HG03565 (cell line): Measurements from ENCODE around the gene MRS2.
"Not testable (repeated sequence)": the region's sequence is repeated elsewhere in the genome, so short reads cannot be mapped to it uniquely, and the experiment has no call there.

Source experiments
- ATAC-seq: cut with Tn5 transposase; IDR thresholded peaks from one replicate; pipeline ENCODE4 v1.9.1; 2021; ENCODE audit warnings: mild to moderate bottlenecking, moderate library complexity; ENCODE audit not compliant: unreplicated experiment

Gene MRS2

DNA sequence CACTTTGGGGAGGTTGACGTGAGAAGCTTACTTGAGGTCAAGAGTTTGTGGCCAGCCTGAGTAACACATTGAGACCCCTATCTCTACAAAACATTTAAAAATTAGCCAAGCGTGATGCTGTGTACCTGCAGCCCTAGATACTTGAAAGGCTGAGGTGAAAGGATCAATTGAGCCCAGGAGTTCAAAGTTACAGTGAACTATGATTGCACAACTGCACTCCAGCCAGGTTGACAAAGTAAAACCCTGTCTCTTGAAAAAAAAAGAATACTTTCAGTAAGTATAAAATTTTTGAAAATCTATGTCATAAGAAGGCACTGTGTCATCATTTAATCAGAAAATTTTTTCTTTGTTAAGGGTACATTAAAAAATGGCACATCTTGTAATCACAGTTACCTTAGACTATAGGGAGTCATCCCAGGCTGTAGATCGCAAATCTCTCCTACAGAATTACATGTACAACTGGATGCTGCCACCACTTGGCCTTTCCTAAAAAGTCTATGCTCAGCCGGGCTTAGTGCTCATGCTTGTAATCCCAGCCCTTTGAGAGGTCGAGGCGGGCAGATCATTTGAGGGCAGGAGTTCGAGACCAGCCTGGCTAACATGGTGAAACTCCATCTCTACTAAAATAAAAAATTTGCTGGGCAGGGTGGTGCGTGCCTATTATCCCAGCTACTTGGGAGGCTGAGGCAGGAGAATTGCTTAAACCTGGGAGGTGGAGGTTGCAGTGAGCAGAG is 17.0 kb upstream of the MRS2 start:
- ATAC-seq = no peak

DNA sequence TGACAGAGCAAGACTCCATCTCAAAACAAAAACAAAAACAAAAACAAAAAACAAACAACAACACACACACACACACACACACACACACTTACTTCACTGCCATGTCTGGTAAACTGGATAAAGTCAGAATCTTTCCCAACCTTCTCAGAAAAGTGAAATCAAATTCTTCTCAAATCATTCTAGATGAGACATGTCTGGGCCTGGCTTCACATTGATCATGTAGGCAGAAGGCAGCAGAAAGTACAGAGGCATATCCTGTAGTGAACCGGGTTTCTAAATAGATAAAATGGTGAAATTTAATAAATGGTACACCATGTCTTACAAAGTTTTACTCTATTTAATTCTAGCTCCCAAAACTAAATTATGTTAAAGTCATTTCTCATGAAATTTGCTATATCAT is 14.9 kb upstream of the MRS2 start:
- ATAC-seq = no peak

- ATAC-seq = no peak
These were observed 11.5 kb upstream of the MRS2 start for GRCh38 chr6:24391208-24391607.

- ATAC-seq = peak; percentile 95
These were observed 10.9 kb upstream of the MRS2 start for GRCh38 chr6:24391756-24392405.

- no peak for ATAC-seq
These were observed 8.5 kb upstream of the MRS2 start for GRCh38 chr6:24394061-24394779.

DNA sequence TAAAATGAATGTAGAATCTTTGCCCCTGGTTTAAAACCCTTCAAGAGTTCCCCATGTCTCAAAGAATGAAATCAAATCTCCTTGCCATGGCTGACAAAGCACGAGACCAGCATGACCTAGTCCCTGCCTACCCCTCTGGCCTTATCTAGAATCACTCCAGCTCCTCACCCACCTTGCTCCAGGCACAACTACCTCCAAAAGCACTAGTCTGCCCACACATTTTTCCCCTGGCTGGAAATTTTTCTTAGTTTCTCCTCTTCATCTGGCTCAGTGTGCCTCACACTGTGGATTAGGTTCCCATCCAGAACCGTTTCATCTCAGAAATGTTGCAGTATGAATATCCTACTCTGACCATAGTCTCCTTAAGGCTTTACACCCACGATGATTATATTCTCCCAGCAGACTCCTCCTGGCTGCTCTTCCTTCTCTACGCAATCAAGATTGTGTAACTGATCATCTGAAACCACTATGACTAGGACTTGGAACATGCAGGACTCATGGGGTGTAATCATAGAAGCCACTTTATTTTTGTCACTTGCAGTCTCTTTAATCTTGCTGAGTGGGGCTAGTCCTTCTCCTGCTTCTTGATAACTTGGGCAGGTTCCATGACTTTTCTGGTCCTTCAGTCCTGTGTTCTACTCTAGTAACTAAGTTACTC is 7.8 kb upstream of the MRS2 start:
- ATAC-seq = no peak

DNA sequence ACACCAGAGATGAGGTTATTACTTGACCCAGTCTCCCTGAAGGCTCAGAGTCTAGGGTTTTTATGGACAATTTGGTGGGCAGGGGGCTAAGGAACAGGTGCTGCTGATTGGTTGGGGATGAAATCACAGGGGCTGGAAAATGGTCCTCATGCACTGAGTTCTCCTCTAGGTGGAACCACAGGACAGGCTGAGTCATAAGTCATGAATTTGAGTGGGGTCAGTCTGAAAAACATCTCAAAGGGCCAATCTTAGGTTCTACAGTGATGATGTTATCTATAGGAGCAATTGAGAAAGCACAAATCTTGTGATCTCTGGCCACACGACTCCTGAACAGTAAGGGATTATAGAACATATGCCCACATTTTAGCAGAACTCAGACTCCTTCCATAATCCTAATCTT is 5.9 kb upstream of the MRS2 start:
- ATAC-seq = no peak

DNA sequence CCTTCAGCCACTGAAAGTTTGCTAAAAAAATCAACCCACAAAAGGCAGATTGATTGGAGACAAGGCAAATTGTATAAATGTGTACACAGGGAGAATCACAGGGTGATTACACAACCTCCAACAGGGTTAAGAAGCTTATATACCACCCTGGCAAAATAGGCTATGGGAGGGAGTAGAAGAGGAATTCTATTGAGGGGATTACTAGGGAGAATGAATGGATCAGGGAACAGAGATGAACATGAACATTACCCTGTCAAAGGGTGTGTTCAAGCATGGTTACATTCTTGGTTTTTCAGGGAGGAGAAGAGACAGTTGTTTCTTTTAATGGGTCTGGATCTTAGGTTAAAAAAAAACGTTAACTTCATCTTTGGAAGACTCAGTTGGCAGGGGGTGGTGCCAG is 5.1 kb upstream of the MRS2 start:
- ATAC-seq = no peak

DNA sequence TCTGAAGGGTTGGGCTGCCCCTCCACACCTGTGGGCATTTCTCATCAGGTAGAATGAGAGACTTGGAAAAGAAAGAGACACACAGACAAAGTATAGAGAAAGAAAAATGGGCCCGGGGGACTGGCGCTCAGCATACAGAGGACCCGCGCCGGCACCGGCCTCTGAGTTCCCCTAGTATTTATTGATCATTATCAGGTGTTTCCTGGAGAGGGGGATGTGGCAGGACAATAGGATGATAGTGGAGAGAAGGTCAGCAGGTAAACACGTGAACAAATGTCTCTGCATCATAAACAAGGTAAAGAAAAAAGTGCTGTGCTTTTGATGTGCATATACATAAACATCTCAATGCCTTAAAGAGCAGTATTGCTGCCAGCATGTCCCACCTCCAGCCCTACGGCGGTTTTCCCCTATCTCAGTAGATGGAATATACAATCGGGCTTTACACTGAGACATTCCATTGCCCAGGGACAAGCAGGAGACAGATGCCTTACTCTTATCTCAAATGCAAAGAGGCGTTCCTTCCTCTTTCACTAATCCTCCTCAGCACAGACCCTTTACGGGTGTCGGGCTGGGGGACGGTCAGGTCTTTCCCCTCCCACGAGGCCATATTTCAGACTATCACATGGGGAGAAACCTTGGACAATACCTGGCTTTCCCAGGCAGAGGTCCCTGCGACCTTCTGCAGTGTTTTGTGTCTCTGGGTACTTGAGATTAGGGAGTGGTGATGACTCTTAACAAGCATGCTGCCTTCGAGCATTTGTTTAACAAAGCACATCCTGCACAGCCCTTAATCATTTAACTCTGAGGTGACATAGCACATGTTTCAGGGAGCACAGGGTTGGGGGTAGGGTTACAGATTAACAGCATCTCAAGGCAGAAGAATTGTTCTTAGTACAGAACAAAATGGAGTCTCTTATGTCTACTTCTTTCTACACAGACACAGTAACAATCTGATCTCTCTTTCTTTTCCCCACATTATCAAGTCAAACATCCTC is 2.4 kb upstream of the MRS2 start:
- not testable (repeated sequence) for ATAC-seq

DNA sequence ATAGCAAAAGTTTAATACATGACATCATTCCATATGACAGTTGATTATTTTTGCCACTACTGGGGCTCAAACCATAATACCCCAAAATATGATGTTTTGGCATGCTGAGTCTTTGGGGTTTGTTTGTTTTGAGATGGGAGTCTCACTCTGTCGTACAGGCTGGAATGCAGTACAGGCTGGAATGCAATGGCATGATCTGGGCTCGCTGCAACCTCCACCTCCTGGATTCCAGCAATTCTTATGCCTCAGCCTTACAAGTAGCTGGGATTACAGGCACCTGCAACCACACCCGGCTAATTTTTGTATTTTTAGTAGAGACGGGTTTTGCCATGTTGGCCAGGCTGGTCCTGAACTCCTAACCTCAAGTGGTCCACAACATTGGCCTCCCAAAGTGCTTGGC is 1.3 kb upstream of the MRS2 start:
- ATAC-seq = no peak

DNA sequence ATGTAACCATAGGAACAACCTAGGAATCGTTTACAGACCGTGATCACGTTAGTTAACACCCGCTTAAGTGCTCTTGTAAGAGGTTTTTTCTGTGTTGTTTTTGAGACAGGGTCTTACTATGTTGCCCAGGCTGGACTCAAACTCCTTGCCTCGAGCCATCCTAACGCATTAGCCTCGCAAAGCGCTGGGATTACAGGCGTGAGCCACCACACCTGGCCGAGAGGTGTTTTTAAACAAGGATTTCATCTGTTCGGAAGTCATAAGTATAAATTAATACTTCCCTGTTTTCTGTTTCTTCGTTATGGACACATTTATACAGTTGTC is 727 bp downstream of the MRS2 start:
- no peak for ATAC-seq

DNA sequence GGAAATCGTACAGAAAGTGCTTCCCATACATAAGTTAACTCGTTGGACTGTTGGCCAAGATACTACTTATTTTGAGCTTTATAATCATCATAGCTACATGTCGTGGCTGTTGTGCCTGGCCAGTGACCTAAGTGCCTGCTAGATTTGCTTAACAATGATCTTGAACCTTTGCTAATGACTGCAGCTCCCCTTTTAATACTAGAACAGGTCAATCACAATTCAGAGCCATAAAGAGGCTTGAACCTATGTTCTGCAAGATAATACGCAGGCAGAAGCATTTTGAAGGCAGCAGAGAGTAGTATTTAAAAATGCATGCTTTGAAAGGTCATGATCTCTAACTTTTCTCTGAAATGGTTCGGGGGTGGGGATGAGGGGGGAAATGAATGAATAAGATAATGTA is 2.5 kb downstream of the MRS2 start:
- ATAC-seq = no peak

DNA sequence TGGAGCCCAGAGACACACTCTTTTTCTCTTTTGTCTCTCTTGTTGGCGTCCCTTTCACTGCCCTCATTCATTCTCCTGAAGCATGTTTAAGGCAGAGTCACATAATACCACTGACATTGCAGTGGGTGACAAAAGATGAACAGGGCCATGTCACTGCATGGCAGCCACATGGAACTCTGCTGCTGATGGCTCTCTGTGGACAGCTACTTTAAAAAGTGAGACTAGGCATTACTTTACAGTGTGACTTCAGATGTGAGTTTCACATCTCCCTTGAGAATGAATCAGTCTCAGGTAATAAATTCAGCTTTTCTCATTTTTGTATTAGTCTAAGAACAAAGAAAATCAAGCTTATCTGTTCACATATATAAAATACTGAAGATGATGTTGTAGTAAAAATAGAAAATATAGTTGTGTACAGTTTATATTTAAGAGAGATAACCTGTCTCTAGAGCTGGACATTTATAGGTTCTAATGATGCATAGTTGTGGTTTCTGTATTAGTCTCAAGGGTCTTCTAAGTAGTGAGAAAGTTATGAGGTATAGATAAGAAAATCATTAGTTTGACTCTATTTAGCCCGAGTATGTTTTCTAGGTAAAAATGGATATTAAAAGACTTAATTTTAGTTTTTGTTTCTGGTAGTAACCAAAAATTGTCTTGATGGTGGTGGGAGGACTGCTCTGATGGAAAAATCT is 6.1 kb downstream of the MRS2 start:
- ATAC-seq = peak; percentile 88

DNA sequence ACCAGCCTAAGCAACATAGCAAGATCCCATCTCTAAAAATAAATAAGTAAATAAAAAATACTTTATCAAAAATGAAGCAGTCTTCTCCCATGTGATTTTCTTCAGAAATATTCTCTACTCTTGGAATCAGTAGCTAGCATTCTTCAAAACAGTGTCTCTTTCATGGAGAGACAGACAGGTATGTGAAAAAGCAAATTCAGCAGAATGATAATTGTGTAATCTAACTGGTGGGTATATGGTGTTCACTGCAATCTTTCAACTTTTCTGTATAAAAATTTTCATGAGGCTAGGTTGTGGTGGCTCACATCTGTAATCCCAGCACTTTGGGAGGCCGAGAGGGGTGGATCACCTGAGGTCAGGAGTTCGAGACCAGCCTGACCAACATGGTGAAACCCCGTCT is 7.9 kb downstream of the MRS2 start:
- ATAC-seq = no peak

- ATAC-seq = no peak
These were observed 9.6 kb downstream of the MRS2 start for GRCh38 chr6:24412294-24412693.

DNA sequence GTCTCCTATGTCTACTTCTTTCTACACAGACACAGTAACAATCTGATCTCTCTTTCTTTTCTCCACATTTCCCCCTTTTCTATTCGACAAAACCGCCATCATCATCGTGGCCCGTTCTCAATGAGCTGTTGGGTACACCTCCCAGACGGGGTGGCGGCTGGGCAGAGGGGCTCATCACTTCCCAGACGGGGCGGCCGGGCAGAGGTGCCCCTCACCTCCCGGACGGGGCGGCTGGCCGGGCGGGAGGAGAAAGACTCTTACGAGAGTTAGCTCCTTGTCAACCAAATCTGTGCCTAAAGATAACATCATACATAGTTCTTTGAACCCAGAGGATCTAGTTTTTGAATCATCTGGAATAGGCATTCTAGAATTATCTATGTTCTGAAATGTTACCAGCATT is 11.8 kb downstream of the MRS2 start:
- ATAC-seq = not testable (repeated sequence)

GRCh38 chr6:24415753-24416152 is 13.0 kb downstream of the MRS2 start:
- ATAC-seq = peak; percentile 77

DNA sequence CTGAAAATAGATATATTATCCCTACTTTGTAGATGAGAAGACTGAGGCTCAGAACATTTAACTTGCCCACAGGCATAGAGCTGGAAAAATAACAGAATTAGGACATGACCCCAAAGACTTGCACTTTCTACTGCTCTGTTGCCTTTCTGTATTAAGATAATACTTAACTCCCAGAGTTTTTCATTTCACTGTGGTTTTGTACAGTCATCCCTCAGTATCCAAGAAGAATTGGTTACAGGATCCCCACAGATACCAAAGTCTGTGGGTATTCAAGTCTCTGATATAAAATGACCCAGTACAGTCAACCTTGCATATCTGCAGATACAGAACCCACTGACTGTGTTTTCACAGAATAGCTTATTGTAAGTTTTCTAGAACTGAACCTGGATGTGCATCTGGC is 16.8 kb downstream of the MRS2 start:
- no peak for ATAC-seq

DNA sequence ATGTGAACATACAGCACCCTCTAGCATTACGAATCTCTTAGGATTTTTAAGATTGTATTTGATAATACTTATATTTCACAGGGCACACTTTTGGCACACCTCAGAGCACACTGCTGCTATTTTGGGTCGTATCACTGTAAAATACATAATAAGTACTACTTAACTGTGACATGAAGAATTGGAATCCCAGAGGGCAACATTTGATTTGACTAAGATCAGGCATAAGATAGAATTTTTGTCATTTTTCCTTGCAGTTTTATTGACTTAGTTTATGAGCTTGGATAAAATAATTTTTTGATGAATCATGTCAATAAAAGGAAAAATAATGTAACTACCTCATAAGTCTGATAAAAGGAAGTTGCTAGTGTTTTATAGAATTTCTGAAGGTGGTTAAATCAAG is 22.4 kb downstream of the MRS2 start:
- ATAC-seq = no peak
